Measurements from ENCODE around the gene KRTAP5-6.

DNA sequence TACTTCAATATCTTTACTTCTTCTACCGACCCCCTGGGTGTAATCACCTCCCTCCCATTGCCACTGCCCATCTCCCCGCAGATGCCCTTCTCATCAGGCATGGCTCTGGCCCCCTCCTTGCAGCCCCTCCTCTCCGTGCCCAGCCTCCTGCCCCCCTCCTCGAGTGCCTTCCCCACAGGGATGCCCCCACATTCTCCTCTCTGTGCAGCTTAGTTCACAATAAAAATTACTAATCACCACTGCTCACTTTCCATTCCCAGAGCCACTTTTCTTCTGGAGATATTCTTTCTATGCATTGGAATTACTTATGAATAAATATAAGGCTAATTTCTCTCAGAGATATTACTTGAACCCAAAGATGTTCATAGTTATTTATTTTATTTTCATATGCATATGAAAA is 31.3 kb downstream of the KRTAP5-6 start:
- TF ChIP-seq CTCF (IDR thresholded peaks at IDR 0.05 in 4 of 5, conservative IDR thresholded peaks at IDR 0.05 in 1 of 5) (no peak), POLR2A (IDR thresholded peaks at IDR 0.05) (no peak)

Measured in gastrocnemius medialis (tissue), 4 donors.